Measurements from ENCODE around the gene RAP1GAP. TPM values are rescaled to one million over a fixed set of nuclear protein-coding genes. Genes with fewer than 3 reads are reported as not detected.
A peak's percentile ranks its signal among the peaks of the same experiment; 100 is the strongest.

Gene RAP1GAP
- total and polyA plus RNA-seq, 9 of the 15 experiments (the other 6 are each of a cell fraction or from before 2014, with no cell fraction given): 0.29 to 30.2 (median 19.2) TPM

DNA sequence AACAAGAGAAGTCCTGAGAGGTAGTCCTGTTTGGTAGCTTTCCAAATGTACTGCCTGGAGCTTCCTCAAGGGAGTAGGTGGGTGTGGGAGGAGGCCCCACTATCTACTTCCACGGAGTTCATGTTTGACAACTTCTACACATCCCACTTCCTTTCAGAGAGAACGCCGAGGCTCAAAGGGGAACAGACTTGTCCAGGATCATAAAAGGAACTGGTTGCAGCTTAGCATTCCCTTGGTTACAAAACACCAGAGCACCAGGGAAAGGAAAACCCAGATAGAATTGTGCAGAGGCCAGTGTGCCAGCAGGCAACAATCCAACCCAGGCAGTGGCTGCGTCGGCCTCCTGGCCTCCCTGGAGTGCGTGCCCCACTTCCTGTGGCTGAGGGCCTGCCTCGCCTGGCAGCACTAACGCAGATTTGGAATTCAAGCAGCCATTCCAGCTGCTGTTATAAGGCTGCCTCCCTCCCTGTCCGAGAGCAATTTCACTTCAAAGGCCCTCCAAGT, 4.2 kb upstream of the RAP1GAP start (continued):
- TF ChIP-seq, protein P1, sequence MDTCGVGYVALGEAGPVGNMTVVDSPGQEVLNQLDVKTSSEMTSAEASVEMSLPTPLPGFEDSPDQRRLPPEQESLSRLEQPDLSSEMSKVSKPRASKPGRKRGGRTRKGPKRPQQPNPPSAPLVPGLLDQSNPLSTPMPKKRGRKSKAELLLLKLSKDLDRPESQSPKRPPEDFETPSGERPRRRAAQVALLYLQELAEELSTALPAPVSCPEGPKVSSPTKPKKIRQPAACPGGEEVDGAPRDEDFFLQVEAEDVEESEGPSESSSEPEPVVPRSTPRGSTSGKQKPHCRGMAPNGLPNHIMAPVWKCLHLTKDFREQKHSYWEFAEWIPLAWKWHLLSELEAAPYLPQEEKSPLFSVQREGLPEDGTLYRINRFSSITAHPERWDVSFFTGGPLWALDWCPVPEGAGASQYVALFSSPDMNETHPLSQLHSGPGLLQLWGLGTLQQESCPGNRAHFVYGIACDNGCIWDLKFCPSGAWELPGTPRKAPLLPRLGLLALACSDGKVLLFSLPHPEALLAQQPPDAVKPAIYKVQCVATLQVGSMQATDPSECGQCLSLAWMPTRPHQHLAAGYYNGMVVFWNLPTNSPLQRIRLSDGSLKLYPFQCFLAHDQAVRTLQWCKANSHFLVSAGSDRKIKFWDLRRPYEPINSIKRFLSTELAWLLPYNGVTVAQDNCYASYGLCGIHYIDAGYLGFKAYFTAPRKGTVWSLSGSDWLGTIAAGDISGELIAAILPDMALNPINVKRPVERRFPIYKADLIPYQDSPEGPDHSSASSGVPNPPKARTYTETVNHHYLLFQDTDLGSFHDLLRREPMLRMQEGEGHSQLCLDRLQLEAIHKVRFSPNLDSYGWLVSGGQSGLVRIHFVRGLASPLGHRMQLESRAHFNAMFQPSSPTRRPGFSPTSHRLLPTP (IDR thresholded peaks at IDR 0.05; ENCODE audit: borderline replicate concordance, extremely low read depth, insufficient read length): no peak
- TF ChIP-seq RCOR1 (IDR thresholded peaks at IDR 0.05; ENCODE audit: borderline replicate concordance in 1 of 2, low read depth in 2 of 2, low read length in 2 of 2): peak in 1 of 2 experiments; percentile 37; a peak in 1 of 4 replicates
- no peak for TF ChIP-seq TAL1 (IDR thresholded peaks at IDR 0.05)
- peak; percentile 21 for TF ChIP-seq CCNT2 (IDR thresholded peaks at IDR 0.05; ENCODE audit: borderline replicate concordance, extremely low read depth, insufficient read length, low read depth, low read length)
- no peak for TF ChIP-seq NR3C1 (CRISPR knock-in tag; IDR thresholded peaks at IDR 0.05)
- TF ChIP-seq, protein P2, sequence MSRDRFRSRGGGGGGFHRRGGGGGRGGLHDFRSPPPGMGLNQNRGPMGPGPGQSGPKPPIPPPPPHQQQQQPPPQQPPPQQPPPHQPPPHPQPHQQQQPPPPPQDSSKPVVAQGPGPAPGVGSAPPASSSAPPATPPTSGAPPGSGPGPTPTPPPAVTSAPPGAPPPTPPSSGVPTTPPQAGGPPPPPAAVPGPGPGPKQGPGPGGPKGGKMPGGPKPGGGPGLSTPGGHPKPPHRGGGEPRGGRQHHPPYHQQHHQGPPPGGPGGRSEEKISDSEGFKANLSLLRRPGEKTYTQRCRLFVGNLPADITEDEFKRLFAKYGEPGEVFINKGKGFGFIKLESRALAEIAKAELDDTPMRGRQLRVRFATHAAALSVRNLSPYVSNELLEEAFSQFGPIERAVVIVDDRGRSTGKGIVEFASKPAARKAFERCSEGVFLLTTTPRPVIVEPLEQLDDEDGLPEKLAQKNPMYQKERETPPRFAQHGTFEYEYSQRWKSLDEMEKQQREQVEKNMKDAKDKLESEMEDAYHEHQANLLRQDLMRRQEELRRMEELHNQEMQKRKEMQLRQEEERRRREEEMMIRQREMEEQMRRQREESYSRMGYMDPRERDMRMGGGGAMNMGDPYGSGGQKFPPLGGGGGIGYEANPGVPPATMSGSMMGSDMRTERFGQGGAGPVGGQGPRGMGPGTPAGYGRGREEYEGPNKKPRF (IDR thresholded peaks at IDR 0.05; ENCODE audit: low read depth, low read length): no peak
- 0 out of 2 replicates have a peak, but pooled peaks have one; percentile 10 for TF ChIP-seq ETV1 (tag; conservative IDR thresholded peaks at IDR 0.05; ENCODE audit: low read depth)
- 0 out of 2 replicates have a peak, but pooled peaks have one; percentile 44 for TF ChIP-seq LCOR (CRISPR knock-in tag; IDR thresholded peaks at IDR 0.05)
- peak; percentile 69; the same call in 1 of the 2 replicates for TF ChIP-seq GATAD2B (IDR thresholded peaks at IDR 0.05; ENCODE audit: borderline replicate concordance)
- TF ChIP-seq POLR2AphosphoS2 (IDR thresholded peaks at IDR 0.05; ENCODE audit: low read length): 0 out of 2 replicates have a peak, but pooled peaks have one; percentile 44
- TF ChIP-seq DACH1 (IDR thresholded peaks at IDR 0.05; ENCODE audit: partially characterized antibody): no peak
- peak; percentile 91 for TF ChIP-seq SPI1 (IDR thresholded peaks at IDR 0.05; ENCODE audit: borderline replicate concordance, low read depth, low read length)
- TF ChIP-seq SNRNP70 (optimal IDR thresholded peaks at IDR 0.05; ENCODE audit: low read depth, low read length): no peak
- TF ChIP-seq CXXC5 (CRISPR knock-in tag; IDR thresholded peaks at IDR 0.05): peak; percentile 31
- TF ChIP-seq, protein P3, sequence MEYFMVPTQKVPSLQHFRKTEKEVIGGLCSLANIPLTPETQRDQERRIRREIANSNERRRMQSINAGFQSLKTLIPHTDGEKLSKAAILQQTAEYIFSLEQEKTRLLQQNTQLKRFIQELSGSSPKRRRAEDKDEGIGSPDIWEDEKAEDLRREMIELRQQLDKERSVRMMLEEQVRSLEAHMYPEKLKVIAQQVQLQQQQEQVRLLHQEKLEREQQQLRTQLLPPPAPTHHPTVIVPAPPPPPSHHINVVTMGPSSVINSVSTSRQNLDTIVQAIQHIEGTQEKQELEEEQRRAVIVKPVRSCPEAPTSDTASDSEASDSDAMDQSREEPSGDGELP (CRISPR knock-in tag; IDR thresholded peaks at IDR 0.05; ENCODE audit: borderline replicate concordance): peak; percentile 13; the same call in 1 of the 2 replicates
- TF ChIP-seq RAD51 (IDR thresholded peaks at IDR 0.05; ENCODE audit: borderline replicate concordance, low read depth): no peak
- TF ChIP-seq, protein P4, sequence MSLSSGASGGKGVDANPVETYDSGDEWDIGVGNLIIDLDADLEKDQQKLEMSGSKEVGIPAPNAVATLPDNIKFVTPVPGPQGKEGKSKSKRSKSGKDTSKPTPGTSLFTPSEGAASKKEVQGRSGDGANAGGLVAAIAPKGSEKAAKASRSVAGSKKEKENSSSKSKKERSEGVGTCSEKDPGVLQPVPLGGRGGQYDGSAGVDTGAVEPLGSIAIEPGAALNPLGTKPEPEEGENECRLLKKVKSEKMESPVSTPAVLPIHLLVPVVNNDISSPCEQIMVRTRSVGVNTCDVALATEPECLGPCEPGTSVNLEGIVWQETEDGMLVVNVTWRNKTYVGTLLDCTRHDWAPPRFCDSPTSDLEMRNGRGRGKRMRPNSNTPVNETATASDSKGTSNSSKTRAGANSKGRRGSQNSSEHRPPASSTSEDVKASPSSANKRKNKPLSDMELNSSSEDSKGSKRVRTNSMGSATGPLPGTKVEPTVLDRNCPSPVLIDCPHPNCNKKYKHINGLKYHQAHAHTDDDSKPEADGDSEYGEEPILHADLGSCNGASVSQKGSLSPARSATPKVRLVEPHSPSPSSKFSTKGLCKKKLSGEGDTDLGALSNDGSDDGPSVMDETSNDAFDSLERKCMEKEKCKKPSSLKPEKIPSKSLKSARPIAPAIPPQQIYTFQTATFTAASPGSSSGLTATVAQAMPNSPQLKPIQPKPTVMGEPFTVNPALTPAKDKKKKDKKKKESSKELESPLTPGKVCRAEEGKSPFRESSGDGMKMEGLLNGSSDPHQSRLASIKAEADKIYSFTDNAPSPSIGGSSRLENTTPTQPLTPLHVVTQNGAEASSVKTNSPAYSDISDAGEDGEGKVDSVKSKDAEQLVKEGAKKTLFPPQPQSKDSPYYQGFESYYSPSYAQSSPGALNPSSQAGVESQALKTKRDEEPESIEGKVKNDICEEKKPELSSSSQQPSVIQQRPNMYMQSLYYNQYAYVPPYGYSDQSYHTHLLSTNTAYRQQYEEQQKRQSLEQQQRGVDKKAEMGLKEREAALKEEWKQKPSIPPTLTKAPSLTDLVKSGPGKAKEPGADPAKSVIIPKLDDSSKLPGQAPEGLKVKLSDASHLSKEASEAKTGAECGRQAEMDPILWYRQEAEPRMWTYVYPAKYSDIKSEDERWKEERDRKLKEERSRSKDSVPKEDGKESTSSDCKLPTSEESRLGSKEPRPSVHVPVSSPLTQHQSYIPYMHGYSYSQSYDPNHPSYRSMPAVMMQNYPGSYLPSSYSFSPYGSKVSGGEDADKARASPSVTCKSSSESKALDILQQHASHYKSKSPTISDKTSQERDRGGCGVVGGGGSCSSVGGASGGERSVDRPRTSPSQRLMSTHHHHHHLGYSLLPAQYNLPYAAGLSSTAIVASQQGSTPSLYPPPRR (CRISPR knock-in tag; IDR thresholded peaks at IDR 0.05; ENCODE audit: borderline replicate concordance): no peak

Measured in K562 (cell line).